ENCODE data around the gene SESN3. TPM values are rescaled to one million over a fixed set of nuclear protein-coding genes. Genes with fewer than 3 reads are reported as not detected.
A peak's percentile ranks its signal among the peaks of the same experiment; 100 is the strongest.

The SESN3 gene
- total RNA-seq, 2 experiments from 2014 or later, result 47.6 to 50.6 TPM

DNA sequence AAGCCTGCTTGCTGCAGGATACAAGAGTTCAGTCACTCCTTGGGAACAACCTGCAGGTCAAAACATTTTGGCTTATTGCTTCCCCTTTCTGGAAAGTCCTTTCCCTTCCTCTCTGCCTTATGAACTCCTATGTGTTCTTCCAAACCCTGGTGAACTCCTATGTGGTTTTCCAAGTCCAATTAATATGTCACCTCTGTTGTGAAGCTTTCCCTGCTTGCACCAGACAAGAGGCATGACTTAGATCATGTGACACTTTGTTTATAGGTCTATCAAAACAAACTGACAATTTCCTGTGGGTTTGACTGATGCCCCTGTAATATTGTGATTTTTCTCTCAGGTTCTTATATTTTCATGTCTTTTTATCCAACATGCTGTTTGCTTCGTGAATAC lies 77.2 kb downstream of the SESN3 start:
- H3K36me3 Mint-ChIP-seq (ENCODE audit: low read depth), result peaks cover 3% of the 10 kb centered on the region
- DNase-seq, result no peak
- H3K9me3 Mint-ChIP-seq, result no peaks in the 10 kb centered on the region
- ChIA-PET CTCF (interaction anchor here (0.9 to 10.4 kb wide), 16 partner anchors 10 to 1189 kb away, joined by 3 to 90 read pairs (median 4); partner anchors contain the start of genes FAM76B, MAML2, SESN3 and SRSF8), POLR2A (interaction anchor here (0.9 to 1.0 kb wide), 2 partner anchors 86 to 551 kb away, joined by 3 read pairs; no protein-coding TSS in a partner anchor)
- H3K27me3 Mint-ChIP-seq, result no peaks in the 10 kb centered on the region
- H3K4me1 Mint-ChIP-seq, result peaks cover 51% of the 10 kb centered on the region
- peak overlapping the region; percentile 94 for H3K27ac Mint-ChIP-seq
- H3K4me3 Mint-ChIP-seq, result peak overlapping the region; percentile 83

DNA sequence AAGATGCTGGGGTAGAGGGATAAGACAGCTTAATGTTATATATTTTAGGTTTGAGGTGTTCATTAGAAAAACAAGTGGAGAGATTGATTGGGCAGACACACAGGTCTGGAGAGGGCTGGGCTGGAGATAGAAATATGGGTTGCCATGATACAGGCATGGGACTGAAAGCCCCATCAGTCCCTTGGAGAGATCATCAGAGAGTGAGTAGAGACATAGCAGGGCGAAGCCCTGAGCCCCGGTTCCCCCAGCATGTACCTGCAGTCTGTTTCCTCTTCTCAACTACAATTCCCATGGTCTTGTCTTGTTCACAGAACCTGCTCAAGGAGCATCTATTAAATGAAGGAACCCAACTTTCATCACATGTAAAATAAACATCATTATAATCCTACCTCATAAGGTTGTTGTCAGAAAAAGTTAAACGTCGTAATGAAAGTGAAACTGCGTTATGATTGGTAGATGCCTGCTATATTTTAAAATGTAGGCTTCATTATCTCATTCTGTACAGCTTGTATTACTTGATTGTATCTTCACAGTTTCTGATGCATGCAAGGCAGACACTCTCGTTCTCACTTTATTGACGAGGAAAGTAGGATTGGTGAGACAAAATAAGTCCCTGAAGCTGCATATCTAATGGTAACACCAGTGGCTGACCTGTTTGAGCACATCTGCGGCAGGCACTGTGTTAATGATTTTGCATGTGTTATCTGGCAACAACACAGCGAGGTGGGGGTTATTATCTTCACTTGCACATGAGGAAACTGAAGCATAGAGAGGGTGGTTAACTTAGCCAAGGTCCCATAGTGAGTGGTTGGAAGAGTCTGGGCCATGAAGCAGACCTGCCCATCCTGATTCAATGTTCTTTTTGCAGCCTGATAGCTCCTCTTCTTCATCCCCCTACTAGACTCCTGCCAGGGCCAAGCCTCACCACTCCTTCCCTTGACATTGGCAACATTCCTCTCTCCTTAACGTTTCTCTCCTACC lies 77.8 kb downstream of the SESN3 start:
- DNase-seq, result peak; percentile 39

DNA sequence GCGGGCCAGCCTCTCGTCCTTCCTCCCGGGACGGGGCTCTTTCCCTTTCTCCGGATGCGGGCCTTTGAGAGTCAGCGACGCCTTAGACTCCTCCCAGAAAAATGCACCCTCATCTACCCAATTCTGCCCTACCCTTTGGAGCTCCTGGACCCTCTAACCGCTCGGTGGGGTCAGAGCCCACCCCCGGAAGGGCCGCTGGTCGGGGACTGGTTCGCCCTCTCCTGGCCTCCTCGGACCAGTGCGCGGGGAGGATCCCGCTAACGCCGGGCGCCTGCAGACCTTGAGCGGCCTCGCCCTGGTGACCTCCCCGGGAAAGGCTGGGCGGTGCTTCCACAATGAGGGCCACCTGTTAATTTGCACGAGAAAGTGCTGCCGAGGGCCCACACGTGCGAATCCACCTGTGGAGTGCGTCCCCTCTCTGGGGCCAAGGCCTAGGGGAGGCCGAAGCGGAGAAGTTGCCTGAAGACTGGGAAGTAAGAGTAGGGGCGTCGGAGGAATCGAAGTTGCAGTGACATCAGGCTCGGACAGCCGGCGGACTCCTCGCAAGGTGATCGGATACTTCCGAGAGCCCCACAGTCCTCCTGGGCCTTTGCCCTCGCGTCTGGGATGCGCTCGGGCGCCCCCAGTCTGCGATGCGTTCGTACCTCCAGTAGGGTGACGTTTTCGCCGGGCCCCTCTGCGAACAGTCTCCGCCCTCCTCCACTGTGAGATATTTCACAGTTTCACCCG lies 79.9 kb downstream of the SESN3 start:
- peaks cover 2% of the 10 kb centered on the region for H3K27me3 Mint-ChIP-seq
- H3K4me3 Mint-ChIP-seq, result peak overlapping the region; percentile 83
- no peaks in the 10 kb centered on the region for H3K36me3 Mint-ChIP-seq (ENCODE audit: low read depth)
- ChIA-PET CTCF (interaction anchor here (0.6 to 10.4 kb wide), 24 partner anchors 9 to 638 kb away, joined by 3 to 90 read pairs (median 6); partner anchors contain the start of genes SESN3 and SRSF8), POLR2A (interaction anchor here (0.5 kb wide), 1 partner anchor 67 kb away, joined by 4 read pairs; no protein-coding TSS in a partner anchor)
- DNase-seq, result peak; percentile 94
- no peaks in the 10 kb centered on the region for H3K9me3 Mint-ChIP-seq
- peak overlapping the region; percentile 94 for H3K27ac Mint-ChIP-seq
- H3K4me1 Mint-ChIP-seq, result peaks cover 46% of the 10 kb centered on the region

More for the DNA sequence above, 77.8 kb downstream of the SESN3 start:
- Mint-ChIP-seq H3K27me3 (no peaks in the 10 kb centered on the region), H3K4me1 (peaks cover 48% of the 10 kb centered on the region), H3K36me3 (ENCODE audit: low read depth) (peaks cover under 1% of the 10 kb centered on the region), H3K9me3 (no peaks in the 10 kb centered on the region), H3K27ac (peak overlapping the region; percentile 94), H3K4me3 (peak overlapping the region; percentile 83)
- ChIA-PET POLR2A (interaction anchor here (1.0 kb wide), 1 partner anchor 552 kb away, joined by 3 read pairs; no protein-coding TSS in a partner anchor), CTCF (interaction anchor here (0.7 to 10.4 kb wide), 20 partner anchors 8 to 637 kb away, joined by 3 to 90 read pairs (median 6); partner anchors contain the start of genes CEP57, FAM76B, SESN3 and SRSF8)

DNA sequence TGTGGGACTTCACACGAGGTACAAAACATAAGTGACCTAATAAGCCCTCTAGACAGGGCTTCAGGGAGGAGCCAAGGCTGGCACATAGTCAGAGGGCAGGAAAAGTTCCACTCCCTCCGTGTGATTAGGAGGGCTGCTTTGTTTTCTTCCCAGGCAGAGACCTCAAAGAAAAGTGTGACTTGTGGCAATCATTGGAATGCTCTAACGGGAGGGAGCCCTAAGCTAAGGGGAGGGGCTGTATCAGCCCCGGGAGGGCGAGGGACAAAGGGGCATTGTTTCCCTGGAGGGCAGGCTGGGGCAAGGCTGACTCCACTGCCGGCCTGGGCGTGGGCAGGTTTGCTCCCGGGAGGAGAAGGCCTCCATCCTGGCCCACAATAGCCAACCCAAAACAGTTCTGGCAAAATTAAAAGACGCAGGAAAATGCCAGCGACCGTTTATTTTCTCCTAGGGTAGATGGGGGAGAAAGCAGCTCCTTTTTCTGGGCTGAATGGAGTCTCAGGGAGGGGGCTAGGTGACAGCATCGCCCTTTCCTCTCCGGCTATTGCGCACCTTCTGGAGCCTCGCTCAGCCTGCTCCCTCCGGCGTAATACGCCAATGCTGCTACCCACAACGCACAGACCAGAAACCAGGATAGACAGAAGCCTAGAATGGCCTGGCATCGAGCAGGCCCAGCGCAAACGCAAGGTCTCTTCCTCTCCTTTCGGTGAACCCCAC lies 81.2 kb downstream of the SESN3 start:
- peak overlapping the region; percentile 94 for H3K27ac Mint-ChIP-seq

DNA sequence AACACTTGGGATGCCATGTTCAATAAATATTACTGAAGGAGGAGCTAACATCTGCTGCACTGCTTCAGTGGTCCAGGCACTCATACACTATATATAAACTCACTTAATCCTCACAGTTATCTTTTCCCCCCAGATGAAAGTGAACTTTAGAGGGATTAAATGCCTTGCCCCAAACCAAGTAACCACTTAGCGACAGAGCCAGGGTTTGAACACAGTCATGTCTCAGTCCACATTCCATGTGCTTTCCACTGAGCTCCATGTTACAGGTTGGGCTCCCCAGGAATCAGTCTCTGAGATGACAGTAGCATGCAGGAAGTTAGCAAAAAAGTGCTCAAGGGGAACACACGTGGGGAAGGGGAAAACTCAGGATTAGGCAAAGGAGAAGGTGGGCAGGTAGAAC lies 82.1 kb downstream of the SESN3 start:
- POLR2A ChIA-PET, result no interaction called here
- peaks cover 15% of the 10 kb centered on the region for H3K27me3 Mint-ChIP-seq

More for the DNA sequence above, 81.2 kb downstream of the SESN3 start:
- ChIA-PET POLR2A (no interaction called here), CTCF (interaction anchor here (0.9 to 10.4 kb wide), 8 partner anchors 7 to 618 kb away, joined by 3 to 90 read pairs (median 6); partner anchors contain the start of gene SRSF8)
- Mint-ChIP-seq H3K36me3 (ENCODE audit: low read depth) (no peaks in the 10 kb centered on the region), H3K4me3 (peak overlapping the region; percentile 83), H3K27me3 (peaks cover 6% of the 10 kb centered on the region), H3K9me3 (no peaks in the 10 kb centered on the region), H3K4me1 (peaks cover 46% of the 10 kb centered on the region)
- no peak for DNase-seq

DNA sequence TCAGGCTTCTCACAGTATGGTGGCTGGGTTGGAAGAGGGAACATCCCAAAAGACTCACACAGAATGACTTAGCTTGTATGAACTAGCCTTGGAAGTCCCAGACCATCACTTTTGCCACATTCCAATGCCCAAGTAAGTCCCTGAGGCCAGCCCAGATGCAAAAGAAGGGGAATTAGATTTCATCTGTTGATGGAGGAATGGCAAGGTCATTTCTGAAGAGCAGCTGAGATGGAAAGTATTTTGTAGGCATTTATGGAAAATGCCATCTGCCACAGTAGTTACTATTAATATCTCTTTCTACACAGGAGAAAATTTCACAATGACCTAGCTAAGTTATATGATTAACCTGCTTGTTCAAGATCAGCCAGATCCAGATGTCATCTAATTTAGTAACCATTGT lies 82.6 kb downstream of the SESN3 start:
- DNase-seq, result no peak
- CTCF ChIA-PET, result interaction anchor here (0.8 to 4.2 kb wide), 5 partner anchors 8 to 80 kb away, joined by 3 to 20 read pairs (median 3); partner anchors contain the start of gene SRSF8
- peaks cover 40% of the 10 kb centered on the region for H3K4me1 Mint-ChIP-seq
- no peak overlapping the region for H3K4me3 Mint-ChIP-seq
- POLR2A ChIA-PET, result no interaction called here
- no peak overlapping the region for H3K27ac Mint-ChIP-seq
- H3K9me3 Mint-ChIP-seq, result no peaks in the 10 kb centered on the region
- H3K27me3 Mint-ChIP-seq, result peaks cover 16% of the 10 kb centered on the region
- no peaks in the 10 kb centered on the region for H3K36me3 Mint-ChIP-seq (ENCODE audit: low read depth)

More for the DNA sequence above, 82.1 kb downstream of the SESN3 start:
- Mint-ChIP-seq H3K27ac (no peak overlapping the region), H3K9me3 (no peaks in the 10 kb centered on the region), H3K36me3 (ENCODE audit: low read depth) (no peaks in the 10 kb centered on the region), H3K4me1 (peaks cover 45% of the 10 kb centered on the region), H3K4me3 (no peak overlapping the region)
- DNase-seq, result no peak
- CTCF ChIA-PET, result interaction anchor here (0.8 to 4.2 kb wide), 5 partner anchors 8 to 81 kb away, joined by 3 to 20 read pairs (median 3); partner anchors contain the start of gene SRSF8

DNA sequence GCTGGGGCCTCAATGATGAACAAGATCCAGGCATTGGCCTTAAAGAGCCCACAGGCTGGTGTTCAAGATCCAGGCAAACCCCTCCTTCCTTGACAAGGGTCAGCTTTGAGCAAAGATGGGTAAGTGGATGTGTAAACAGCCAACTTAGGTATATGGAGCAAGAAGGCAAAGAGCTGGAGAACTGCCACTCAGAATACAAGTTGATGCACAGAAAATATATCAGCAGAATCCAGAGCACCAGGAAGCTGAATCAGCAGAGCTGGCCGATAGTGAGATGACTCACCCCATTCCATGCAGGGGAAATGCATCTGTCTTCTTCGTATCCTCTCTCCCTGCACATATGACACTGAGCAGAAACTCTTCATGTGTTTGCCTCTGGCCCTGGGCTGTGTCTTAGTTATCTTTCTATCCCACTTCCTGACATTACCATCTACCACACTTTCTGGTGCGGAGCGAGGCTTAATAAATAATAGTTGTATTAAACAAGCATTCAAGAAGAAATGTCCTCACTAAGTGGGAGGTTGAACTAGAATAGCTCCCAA lies 83.6 kb downstream of the SESN3 start:
- Mint-ChIP-seq H3K9me3 (no peaks in the 10 kb centered on the region), H3K27ac (no peak overlapping the region), H3K36me3 (ENCODE audit: low read depth) (no peaks in the 10 kb centered on the region), H3K4me1 (peaks cover 30% of the 10 kb centered on the region), H3K27me3 (peaks cover 21% of the 10 kb centered on the region), H3K4me3 (no peak overlapping the region)
- no peak for DNase-seq
- ChIA-PET POLR2A (no interaction called here), CTCF (interaction anchor here (0.5 to 4.2 kb wide), 6 partner anchors 10 to 343 kb away, joined by 3 to 20 read pairs (median 3); partner anchors contain the start of gene SRSF8)

DNA sequence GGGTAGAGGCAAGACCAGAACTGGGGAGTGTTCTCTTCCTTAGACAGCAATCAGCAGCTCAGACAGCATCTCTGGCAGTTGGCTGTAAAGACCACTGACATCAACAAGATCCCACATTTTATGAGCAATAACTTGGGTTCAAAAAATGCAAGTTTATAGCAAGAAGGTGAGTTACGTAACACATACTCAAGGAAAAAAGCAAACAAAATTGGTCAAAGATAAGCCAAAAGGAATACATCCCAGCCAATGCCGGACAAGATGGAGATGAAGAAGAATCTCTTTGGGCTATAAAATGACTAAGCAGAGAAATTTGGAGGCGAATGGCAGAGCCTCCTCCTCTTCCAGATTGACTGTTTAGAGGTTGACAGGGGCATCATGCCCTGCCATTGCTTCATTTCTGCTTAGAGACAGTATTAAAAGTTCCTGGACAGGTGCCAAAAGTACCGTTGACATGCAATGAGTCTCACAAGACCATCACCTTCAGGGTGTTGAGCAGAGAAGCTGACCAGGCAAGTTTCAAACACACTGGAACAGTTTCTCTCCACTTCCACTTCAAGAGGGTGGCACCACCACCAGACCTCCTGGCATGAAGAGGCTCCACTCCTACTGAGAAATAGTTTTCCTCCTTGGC lies 85.5 kb downstream of the SESN3 start:
- no peak for DNase-seq
- ChIA-PET POLR2A (no interaction called here), CTCF (interaction anchor here (1.0 to 4.2 kb wide), 2 partner anchors 11 to 78 kb away, joined by 3 to 20 read pairs; partner anchors contain the start of gene SRSF8)
- H3K27ac Mint-ChIP-seq, result no peak overlapping the region
- peaks cover 22% of the 10 kb centered on the region for H3K4me1 Mint-ChIP-seq
- no peaks in the 10 kb centered on the region for H3K9me3 Mint-ChIP-seq
- H3K36me3 Mint-ChIP-seq (ENCODE audit: low read depth), result no peaks in the 10 kb centered on the region
- peaks cover 24% of the 10 kb centered on the region for H3K27me3 Mint-ChIP-seq
- no peak overlapping the region for H3K4me3 Mint-ChIP-seq

DNA sequence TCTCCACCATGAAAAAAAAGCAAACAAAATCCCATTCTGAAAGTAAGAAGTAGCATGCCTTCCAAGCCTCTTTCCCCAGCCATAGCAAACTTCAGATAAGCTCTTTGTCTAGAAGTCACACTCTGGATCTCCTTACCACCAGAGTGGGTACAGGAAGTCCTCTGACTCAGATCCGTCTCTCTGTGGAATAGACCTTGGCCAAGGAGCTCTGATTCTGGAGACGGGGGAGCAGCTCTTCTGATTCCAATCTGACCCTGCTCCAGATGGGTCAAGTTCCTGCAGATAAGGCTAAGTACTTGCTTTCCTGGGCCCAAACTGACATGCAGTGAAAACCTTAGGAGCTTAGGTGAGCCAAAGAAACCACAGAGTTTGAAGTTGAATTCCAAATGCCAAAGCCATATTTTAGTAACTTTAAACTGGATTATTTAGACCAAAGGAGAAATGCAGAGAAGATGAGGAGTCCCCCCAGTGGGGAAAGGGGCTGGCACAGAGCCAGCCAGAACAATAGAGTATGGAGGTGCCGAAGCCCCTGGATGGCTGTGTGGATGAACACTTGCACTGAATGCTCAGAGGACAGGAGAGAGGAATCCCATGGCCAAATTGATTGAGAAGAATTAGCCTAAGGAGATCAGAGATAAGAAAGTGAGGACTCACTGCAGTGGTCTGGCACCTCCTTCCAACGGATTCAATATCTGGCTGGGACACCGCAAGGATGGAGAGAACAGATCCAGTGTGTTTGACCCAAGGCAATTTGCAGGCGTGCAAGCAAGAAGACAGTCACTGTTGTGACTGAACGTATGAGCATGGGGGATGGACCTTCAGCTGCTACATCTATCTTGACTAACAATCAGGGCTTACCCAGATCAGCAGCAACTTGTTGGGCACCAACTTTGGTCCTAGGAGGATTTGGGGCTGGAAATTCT lies 86.4 kb downstream of the SESN3 start:
- no peak overlapping the region for H3K4me3 Mint-ChIP-seq
- CTCF ChIA-PET, result interaction anchor here (1.0 kb wide), 1 partner anchor 51 kb away, joined by 3 read pairs; no protein-coding TSS in a partner anchor
- no peak overlapping the region for H3K27ac Mint-ChIP-seq
- no peak for DNase-seq
- POLR2A ChIA-PET, result no interaction called here
- no peaks in the 10 kb centered on the region for H3K9me3 Mint-ChIP-seq
- peaks cover 17% of the 10 kb centered on the region for H3K4me1 Mint-ChIP-seq
- peaks cover 27% of the 10 kb centered on the region for H3K27me3 Mint-ChIP-seq
- H3K36me3 Mint-ChIP-seq (ENCODE audit: low read depth), result no peaks in the 10 kb centered on the region

DNA sequence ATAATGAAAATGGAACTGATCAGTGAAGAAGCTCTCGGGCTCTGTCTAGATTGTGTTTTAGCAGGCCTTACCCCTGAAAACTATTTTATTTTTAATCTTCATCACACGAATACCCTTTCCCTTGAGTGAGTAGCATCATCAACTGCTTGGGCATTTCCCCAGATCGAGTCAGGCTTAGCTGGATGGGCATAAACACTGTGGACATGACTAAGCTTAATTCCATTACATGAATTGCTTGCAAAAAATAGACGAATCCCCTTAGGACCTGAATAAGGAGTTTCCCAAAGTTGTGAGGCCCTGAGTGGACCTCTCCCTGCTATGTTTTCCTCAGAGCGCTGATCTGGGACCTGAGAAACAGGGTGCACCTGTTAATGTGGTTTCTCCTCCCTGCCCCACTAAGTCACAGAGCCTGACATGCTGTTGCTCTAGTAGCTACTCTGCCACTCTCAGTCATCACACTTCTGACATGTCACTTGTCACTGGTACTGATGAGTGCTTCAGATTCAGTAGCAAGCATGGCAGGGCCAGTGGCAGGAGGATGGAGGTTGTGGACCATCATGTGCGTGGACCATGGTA lies 87.8 kb downstream of the SESN3 start:
- Mint-ChIP-seq H3K4me1 (peaks cover 16% of the 10 kb centered on the region), H3K9me3 (no peaks in the 10 kb centered on the region), H3K36me3 (ENCODE audit: low read depth) (no peaks in the 10 kb centered on the region), H3K27me3 (peaks cover 27% of the 10 kb centered on the region), H3K4me3 (no peak overlapping the region), H3K27ac (no peak overlapping the region)
- no peak for DNase-seq
- ChIA-PET POLR2A (no interaction called here), CTCF (interaction anchor here (0.6 to 1.4 kb wide), 4 partner anchors 9 to 76 kb away, joined by 3 to 8 read pairs (median 3); no protein-coding TSS in a partner anchor)

Data from activated CD4-positive, alpha-beta T cell treated with anti-CD3 and anti-CD28 coated beads, Interleukin-2, amount 10 ng/mL, durations not matched to agents 7 days and 5 days (primary cell).